ENCODE results near the gene MAPKAPK5.
"Not testable (repeated sequence)": the region's sequence is repeated elsewhere in the genome, so short reads cannot be mapped to it uniquely, and the experiment has no call there.

The MAPKAPK5 gene

GRCh38 chr12:111887926-111888745 lies 46.1 kb downstream of the MAPKAPK5 start:
- no peak for DNase-seq

DNA sequence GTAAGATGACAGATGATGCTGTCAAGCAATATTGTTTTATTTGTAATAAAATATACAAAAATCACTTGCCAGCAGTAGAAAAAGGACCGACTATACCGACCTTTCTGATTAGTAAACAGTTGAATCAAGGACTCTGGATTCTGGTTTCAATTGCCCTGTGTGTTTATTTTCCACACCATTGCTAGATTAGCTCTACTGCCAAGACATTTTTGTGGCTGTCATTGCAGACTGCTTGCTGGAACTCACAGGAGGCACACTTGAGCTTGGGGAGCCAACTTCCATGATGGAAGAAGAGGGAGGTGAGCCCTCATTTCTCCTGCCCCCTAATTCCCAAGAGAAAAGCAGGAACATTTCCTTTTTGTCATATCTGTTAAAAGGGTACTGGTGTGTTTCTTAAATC lies 51.3 kb downstream of the MAPKAPK5 start:
- no peak for DNase-seq

DNA sequence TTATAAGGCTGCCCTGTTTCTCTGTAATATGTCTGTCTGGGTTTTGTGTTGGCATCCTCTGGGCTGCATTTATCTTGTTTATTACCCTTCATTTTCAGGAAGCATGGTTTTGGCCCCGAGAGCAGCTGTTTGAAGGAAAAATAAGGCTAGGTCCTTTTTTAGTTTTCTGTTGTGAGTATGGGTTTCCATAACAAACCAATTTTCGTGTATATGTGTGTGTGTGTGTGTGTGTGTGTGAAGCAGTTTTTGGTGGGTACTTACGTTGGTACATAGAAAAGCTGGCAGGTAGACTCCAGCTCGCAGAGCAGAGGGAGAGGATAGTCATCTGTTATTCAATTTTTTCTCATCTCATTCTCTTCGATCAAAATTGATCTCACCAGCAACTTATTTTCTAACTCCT lies 52.5 kb downstream of the MAPKAPK5 start:
- no peak for DNase-seq

DNA sequence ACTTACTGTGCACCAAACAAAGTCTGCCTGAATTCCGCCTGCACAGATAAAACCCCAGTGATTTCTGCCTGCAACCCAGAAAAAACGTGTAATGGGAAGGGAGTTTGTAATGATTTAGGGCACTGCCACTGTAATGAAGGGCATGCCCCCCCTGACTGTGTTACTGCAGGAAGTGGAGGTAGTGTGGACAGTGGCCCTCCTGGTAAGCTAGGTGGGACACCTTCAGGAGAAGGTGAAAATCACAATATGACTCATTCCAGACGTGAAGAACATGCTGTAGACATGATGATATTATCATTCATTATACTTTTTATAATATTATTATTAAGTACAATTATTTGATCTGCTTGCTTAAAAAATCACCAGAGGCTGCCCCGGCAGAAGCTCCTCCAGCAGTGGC lies 59.2 kb downstream of the MAPKAPK5 start:
- DNase-seq, result no peak

DNA sequence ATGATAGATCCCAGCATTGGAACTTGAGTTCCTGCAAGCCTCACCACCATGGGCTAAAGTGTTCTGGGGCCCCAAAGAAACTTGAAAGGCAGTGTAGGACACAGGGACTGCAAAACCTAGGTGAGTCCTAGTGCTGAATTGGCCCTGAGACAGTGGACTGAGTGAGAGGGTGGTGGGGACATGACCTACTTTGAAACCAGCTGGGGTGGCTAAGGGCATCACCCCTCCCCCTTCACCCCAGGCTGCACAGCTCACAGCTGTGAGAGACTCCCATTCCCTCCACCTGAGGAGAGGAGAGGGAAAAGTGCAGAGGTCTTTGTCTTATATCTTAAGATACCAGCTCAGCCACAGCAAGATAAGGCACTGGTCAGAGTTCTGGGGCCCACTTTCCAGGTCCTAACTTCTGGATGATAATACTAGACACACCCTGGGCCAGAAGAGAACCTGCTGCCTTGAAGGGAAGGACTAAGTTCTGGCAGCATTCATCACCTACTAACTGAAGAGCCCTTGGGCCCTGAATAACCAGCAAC lies 62.5 kb downstream of the MAPKAPK5 start:
- DNase-seq, result no peak

GRCh38 chr12:111905502-111905901 lies 63.5 kb downstream of the MAPKAPK5 start:
- no peak for DNase-seq

DNA sequence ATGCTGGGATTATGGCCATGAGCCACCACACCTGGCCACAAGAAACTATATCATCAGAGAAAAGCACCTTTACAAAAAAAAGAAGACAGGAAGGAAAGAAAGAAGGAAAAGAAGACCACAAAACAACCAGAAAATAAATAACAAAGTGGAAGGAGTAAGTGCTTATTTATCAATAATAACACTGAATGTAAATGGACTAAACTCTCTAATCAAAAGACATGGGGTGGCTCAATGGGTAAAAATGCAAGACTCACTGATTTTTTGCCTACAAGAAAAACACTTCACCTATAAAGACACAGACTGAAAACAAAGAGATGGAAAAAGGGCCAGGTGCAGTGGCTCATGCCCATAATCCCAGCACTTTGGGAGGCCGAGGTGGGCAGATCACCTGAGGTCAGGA lies 65.7 kb downstream of the MAPKAPK5 start:
- DNase-seq, result no peak

DNA sequence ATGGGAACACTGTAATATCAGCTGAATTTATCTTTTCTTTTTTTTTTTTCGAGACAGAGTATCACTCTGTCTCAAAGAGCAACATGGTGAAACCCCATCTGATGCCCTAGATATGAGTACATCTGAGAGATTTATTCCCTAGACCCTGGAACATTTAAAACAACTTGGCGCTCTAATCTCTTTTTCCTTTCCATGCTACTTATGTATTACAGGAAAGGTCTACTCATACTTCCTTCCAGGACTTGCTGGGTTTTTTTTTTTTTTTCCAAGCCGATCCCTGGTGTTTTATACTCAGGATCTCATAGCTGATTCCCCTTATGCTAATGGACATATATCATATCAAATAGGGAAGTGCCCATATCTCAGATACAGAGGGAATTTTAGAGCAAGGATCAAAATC lies 83.1 kb downstream of the MAPKAPK5 start:
- DNase-seq, result no peak

DNA sequence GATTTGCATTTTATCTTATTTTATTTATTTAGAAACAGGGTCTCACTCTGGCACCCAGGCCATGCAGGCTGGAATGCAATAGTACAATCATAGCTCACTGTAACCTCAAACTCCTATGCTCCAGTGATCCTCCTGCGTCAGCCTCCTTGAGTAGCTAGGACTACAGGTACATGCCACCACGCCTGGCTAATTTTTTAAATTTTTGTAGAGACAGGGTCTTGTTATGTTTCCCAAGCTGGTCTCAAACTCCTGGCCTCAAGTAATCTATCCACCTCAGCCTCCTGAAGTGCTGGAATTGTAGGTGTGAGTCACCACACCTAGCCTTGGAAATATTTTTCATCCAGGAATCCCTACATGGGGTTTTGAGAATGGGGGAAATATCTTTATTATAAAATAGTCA lies 84.6 kb downstream of the MAPKAPK5 start:
- no peak for DNase-seq

- DNase-seq, result no peak
Observed at GRCh38 chr12:111927346-111927745, 85.3 kb downstream of the MAPKAPK5 start.

DNA sequence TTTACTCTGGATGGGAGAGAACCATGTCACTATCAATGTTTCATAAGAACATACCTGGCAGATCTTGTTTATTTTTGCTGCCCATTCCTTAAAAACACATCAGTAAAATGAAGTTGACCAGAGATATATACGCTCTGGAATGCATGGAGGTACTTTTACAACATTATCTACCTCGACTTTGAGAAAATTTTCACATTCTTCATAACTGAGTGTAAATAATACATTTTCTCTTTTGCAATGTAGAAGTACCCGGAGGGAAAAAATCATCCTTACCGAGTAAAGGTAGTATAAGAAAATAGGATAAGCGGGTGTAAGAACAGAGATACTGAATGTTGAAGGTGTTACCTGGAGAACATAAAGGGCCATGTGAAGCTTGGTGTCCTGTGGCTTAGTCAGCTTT lies 90.2 kb downstream of the MAPKAPK5 start:
- DNase-seq, result no peak

DNA sequence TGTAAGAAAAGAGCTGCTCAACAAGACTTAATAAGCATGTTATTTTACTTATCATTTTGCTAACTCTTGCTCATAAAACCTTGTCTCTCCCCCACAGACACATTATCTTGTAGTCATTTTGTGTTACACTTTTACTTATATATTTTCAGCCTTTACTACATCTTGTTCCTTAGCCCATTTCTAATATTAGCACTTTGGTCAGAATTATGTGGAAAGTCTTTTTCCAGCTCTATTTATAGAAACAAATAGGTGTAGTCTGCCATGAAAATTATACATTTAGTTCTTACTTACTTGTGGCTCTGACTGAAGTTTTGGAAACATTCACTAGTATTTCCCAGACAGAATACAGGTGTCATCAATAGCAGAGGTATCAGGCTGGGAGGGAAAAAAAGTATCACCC lies 94.8 kb downstream of the MAPKAPK5 start:
- no peak for DNase-seq

DNA sequence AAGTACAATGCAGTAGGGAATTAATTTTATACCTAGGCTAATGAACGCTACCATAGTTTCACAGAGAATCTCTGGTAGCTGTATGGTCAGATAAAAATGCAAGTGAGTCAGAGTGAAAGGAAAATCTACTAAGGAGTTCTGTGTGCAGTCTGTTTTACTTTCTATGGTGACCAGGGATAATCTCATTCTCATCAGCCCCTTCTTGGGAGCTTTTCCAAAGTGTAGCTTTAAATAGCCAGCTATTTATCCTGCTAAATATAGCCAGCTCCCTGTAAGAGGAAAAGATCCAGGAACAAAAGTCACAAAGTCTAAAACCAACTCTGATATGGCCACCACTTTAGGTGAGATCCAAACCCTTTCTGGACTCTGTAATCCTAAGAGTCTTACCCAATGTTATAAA lies 95.4 kb downstream of the MAPKAPK5 start:
- DNase-seq, result no peak

GRCh38 chr12:111942557-111942956 lies 100.5 kb downstream of the MAPKAPK5 start:
- DNase-seq, result no peak

DNA sequence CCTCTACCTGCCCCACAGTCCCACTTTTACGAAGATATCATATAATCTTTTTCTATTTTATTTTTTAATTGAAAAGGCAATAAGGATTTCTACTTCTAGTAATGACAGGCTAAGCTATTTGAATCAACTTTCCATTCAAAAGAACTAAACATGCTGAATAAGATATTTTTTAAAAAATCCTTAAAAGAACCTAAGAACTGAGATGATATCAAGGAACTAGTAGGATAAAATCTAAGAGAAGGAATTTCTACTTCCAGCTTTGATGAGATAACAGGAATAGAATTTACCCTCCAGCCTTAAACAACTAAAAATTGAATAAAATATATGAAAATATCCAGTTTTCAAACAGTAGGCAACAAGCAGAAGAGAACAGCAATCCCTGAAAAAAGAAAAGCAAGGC lies 101.9 kb downstream of the MAPKAPK5 start:
- DNase-seq, result no peak

- DNase-seq, result not testable (repeated sequence)
Observed at GRCh38 chr12:111950961-111951676, 109.1 kb downstream of the MAPKAPK5 start.
